ENCODE data around the gene DXO. TPM values are rescaled to one million over a fixed set of nuclear protein-coding genes. Genes with fewer than 3 reads are reported as not detected.
A peak's percentile ranks its signal among the peaks of the same experiment; 100 is the strongest.
"Not testable (repeated sequence)": the region's sequence is repeated elsewhere in the genome, so short reads cannot be mapped to it uniquely, and the experiment has no call there.

DXO gene
- total RNA-seq, 6 experiments from 2014 or later: 9.8 to 14.6 (median 12.1) TPM

GRCh38 chr6:31935823-31936222 is 36.1 kb downstream of the DXO start:
- Histone ChIP-seq H3K27ac (peak overlapping the region in 1 of 3 donors; percentile 53), H3K4me1 (peaks cover 0 to 12% (median 0%) of the 10 kb centered on the region in 4 donors), H3K36me3 (peaks cover 0 to 47% (median 16%) of the 10 kb centered on the region in 4 donors), H3K4me3 (no peak overlapping the region), H3K27me3 (no peaks in the 10 kb centered on the region), H3K9me3 (no peaks in the 10 kb centered on the region)
- DNase-seq (peak in 1 of 3 donors; percentile 13), ATAC-seq (peak; percentile 10 to 69 (median 34))
- WGBS (ENCODE audit: insufficient coverage, low coverage, low lambda C conversion rate, missing lambda C conversion rate): 44% methylated on average over 9 of the region's 9 CpGs
- intact Hi-C loops (cut with DNase I): no loop called here
- TF ChIP-seq, protein P1, sequence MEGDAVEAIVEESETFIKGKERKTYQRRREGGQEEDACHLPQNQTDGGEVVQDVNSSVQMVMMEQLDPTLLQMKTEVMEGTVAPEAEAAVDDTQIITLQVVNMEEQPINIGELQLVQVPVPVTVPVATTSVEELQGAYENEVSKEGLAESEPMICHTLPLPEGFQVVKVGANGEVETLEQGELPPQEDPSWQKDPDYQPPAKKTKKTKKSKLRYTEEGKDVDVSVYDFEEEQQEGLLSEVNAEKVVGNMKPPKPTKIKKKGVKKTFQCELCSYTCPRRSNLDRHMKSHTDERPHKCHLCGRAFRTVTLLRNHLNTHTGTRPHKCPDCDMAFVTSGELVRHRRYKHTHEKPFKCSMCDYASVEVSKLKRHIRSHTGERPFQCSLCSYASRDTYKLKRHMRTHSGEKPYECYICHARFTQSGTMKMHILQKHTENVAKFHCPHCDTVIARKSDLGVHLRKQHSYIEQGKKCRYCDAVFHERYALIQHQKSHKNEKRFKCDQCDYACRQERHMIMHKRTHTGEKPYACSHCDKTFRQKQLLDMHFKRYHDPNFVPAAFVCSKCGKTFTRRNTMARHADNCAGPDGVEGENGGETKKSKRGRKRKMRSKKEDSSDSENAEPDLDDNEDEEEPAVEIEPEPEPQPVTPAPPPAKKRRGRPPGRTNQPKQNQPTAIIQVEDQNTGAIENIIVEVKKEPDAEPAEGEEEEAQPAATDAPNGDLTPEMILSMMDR (IDR thresholded peaks at IDR 0.05): no peak
- TF ChIP-seq POLR2A (IDR thresholded peaks at IDR 0.05): no peak

DNA sequence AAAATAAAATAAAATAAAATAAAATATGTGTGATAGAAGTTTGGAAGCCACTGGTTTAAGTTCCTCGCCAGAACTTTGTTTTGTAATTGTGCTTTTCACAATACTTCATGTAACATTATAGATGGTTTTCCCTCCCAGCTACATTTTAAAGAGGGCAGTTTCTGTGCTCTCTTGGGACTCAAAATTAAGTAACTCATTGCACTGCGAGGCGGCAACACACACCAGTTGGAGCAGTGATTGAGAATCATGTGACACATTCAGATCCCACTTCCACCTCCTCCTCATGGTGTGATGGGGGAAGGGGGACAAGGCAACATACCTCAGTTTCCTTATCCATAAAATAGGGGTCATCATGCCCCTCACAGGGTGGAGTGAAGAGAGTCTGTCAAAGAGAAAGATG is 36.9 kb downstream of the DXO start:
- Histone ChIP-seq H3K36me3 (peaks cover 0 to 39% (median 15%) of the 10 kb centered on the region in 4 donors), H3K27ac (no peak overlapping the region), H3K4me1 (peaks cover 0 to 13% (median 3%) of the 10 kb centered on the region in 4 donors), H3K9me3 (no peaks in the 10 kb centered on the region), H3K27me3 (no peaks in the 10 kb centered on the region), H3K4me3 (no peak overlapping the region)
- intact Hi-C loops (cut with DNase I): no loop called here
- 71% methylated on average over 3 of the region's 3 CpGs for WGBS (ENCODE audit: insufficient coverage, low coverage, low lambda C conversion rate, missing lambda C conversion rate)
- ATAC-seq: no peak
- TF ChIP-seq, protein P1 (IDR thresholded peaks at IDR 0.05): no peak
- TF ChIP-seq POLR2A (IDR thresholded peaks at IDR 0.05): no peak
- DNase-seq: no peak

DNA sequence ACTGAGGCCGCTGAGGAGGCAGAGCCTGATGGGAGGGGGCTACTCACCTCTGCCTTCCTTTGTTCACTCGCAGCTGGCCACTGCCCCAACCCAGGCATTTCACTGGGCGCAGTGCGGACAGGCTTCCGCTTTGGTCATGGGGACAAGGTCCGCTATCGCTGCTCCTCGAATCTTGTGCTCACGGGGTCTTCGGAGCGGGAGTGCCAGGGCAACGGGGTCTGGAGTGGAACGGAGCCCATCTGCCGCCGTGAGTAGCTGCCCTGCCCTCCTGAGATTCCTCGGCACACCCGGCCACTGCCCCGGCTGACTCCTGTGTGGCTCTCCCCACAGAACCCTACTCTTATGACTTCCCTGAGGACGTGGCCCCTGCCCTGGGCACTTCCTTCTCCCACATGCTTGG is 38.4 kb downstream of the DXO start:
- Histone ChIP-seq H3K27ac (no peak overlapping the region), H3K4me3 (no peak overlapping the region), H3K4me1 (peaks cover 0 to 26% (median 4%) of the 10 kb centered on the region in 4 donors), H3K36me3 (peaks cover 0 to 24% (median 8%) of the 10 kb centered on the region in 4 donors), H3K9me3 (no peaks in the 10 kb centered on the region), H3K27me3 (no peaks in the 10 kb centered on the region)
- TF ChIP-seq POLR2A (IDR thresholded peaks at IDR 0.05): no peak
- TF ChIP-seq, protein P1 (IDR thresholded peaks at IDR 0.05): no peak
- no CpG with 5 or more reads among the region's 19 CpGs for WGBS (ENCODE audit: insufficient coverage, low coverage, low lambda C conversion rate, missing lambda C conversion rate)
- intact Hi-C loops (cut with DNase I): no loop called here
- peak in 1 of 3 donors; percentile 27 for DNase-seq
- ATAC-seq: peak in 1 of 4 donors; percentile 29

DNA sequence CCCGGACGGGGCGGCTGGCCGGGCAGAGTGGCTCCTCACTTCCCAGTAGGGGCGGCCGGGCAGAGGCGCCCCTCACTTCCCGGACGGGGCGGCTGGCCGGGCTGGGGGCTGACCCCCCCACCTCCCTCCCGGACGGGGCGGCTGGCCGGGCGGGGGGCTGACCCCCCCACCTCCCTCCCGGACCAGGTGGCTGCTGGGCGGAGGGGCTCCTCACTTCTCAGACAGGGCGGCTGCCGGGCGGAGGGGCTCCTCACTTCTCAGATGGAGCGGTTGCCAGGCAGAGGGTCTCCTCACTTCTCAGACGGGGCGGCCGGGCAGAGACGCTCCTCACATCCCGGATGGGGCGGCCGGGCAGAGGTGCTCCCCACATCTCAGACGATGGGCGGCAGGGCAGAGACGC is 39.8 kb downstream of the DXO start:
- Histone ChIP-seq H3K4me1 (peaks cover 0 to 29% (median 4%) of the 10 kb centered on the region in 4 donors), H3K36me3 (peaks cover 0 to 14% (median 6%) of the 10 kb centered on the region in 4 donors)
- H3K27ac ChIP-seq; H3K27me3 ChIP-seq; H3K4me3 ChIP-seq; H3K9me3 ChIP-seq; ATAC-seq; intact Hi-C loops (cut with DNase I): not testable (repeated sequence)
- 77% methylated on average over 3 of the region's 32 CpGs for WGBS (ENCODE audit: insufficient coverage, low coverage, low lambda C conversion rate, missing lambda C conversion rate)
- DNase-seq: peak in 1 of 3 donors; percentile 37

- ATAC-seq: no peak
- H3K4me1 ChIP-seq: peaks cover 0 to 36% (median 7%) of the 10 kb centered on the region in 4 donors
- no peaks in the 10 kb centered on the region for H3K27me3 ChIP-seq
- no peak for DNase-seq
- intact Hi-C loops (cut with DNase I): no loop called here
- H3K27ac ChIP-seq: no peak overlapping the region
- no peak overlapping the region for H3K4me3 ChIP-seq
- TF ChIP-seq, protein P1 (IDR thresholded peaks at IDR 0.05): no peak
- TF ChIP-seq POLR2A (IDR thresholded peaks at IDR 0.05): no peak
- no peaks in the 10 kb centered on the region for H3K9me3 ChIP-seq
- peaks cover 0 to 11% (median 5%) of the 10 kb centered on the region in 4 donors for H3K36me3 ChIP-seq
- WGBS (ENCODE audit: insufficient coverage, low coverage, low lambda C conversion rate, missing lambda C conversion rate): 93% methylated on average over 1 of the region's 1 CpG
These were observed 41.0 kb downstream of the DXO start for GRCh38 chr6:31930962-31931361.

All from right lobe of liver (tissue), 6 donors.